ENCODE data around the gene AP2S1. TPM values are rescaled to one million over a fixed set of nuclear protein-coding genes. Genes with fewer than 3 reads are reported as not detected.
"Not testable (repeated sequence)": the region's sequence is repeated elsewhere in the genome, so short reads cannot be mapped to it uniquely, and the experiment has no call there.

AP2S1 gene
- total RNA-seq, 1 donor from 2014 or later: 75.9 TPM

GRCh38 chr19:46892252-46893179, 41.9 kb upstream of the AP2S1 start:
- intact Hi-C loops (cut with DNase I): no loop called here
- Histone ChIP-seq H3K27ac (no peak overlapping the region), H3K9me3 (no peaks in the 10 kb centered on the region), H3K36me3 (no peaks in the 10 kb centered on the region), H3K4me3 (no peak overlapping the region), H3K27me3 (no peaks in the 10 kb centered on the region), H3K4me1 (peaks cover 38% of the 10 kb centered on the region)
- no peak for DNase-seq (ENCODE audit: extremely low spot score in 2 of 2)
- TF ChIP-seq CTCF (IDR thresholded peaks at IDR 0.05) (no peak), POLR2AphosphoS5 (IDR thresholded peaks at IDR 0.05; ENCODE audit: insufficient read depth in 1 of 2, low read depth in 1 of 2) (no peak), POLR2A (IDR thresholded peaks at IDR 0.05) (no peak)

DNA sequence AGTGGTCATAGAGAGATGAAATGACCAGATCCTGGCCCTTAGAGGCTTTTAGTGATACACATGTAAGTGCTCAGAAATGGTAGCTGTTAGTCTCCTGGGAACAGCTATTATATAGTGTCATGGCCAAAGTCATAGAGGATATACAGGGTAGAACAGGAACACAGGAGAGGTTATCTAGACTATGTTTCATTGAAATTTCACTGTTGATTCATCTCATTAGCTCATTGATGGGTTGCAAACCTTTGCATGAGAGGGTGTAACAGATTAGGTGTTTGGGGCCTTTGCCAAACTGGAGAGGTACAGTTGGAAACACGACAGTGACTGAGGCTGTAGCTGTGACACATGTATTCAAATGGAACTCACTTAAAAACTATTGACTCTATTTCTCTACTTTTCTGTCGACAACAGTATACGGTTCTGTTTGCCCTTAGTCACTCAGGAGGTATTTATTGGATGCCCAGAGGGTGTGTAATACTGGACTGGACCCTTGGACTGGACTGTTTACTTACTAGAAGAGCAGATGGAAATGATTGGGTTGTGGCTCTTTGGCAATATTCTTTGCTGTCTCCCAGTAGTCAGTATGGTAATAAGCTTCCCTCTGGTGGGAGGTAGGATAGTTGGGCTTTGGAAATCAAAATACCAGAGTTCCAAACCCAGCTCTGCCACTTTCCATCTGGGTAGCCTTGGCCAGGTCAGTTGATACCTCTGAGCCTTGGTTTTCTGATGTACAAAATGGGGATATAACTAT, 40.0 kb upstream of the AP2S1 start:
- Histone ChIP-seq H3K36me3 (no peaks in the 10 kb centered on the region), H3K9me3 (no peaks in the 10 kb centered on the region), H3K4me3 (no peak overlapping the region), H3K4me1 (peaks cover 51% of the 10 kb centered on the region), H3K27me3 (no peaks in the 10 kb centered on the region), H3K27ac (no peak overlapping the region)
- no peak for TF ChIP-seq POLR2AphosphoS5 (IDR thresholded peaks at IDR 0.05; ENCODE audit: insufficient read depth in 1 of 2, low read depth in 1 of 2)
- DNase-seq (ENCODE audit: extremely low spot score in 2 of 2): no peak
- intact Hi-C loops (cut with DNase I): no loop called here

- Histone ChIP-seq H3K36me3 (no peaks in the 10 kb centered on the region), H3K9me3 (no peaks in the 10 kb centered on the region), H3K27me3 (no peaks in the 10 kb centered on the region), H3K4me3 (no peak overlapping the region), H3K27ac (no peak overlapping the region), H3K4me1 (peaks cover 57% of the 10 kb centered on the region)
- intact Hi-C loops (cut with DNase I): no loop called here
- DNase-seq (ENCODE audit: extremely low spot score in 2 of 2): no peak
- TF ChIP-seq POLR2AphosphoS5 (IDR thresholded peaks at IDR 0.05; ENCODE audit: insufficient read depth in 1 of 2, low read depth in 1 of 2) (no peak), CTCF (IDR thresholded peaks at IDR 0.05) (no peak), POLR2A (IDR thresholded peaks at IDR 0.05) (no peak)
Observed at GRCh38 chr19:46887240-46887782, 36.7 kb upstream of the AP2S1 start.

- Histone ChIP-seq H3K9me3 (no peaks in the 10 kb centered on the region), H3K4me1 (peaks cover 63% of the 10 kb centered on the region), H3K27me3 (no peaks in the 10 kb centered on the region), H3K4me3 (no peak overlapping the region), H3K36me3 (no peaks in the 10 kb centered on the region), H3K27ac (no peak overlapping the region)
- intact Hi-C loops (cut with DNase I): no loop called here
- TF ChIP-seq POLR2A (IDR thresholded peaks at IDR 0.05) (no peak), POLR2AphosphoS5 (IDR thresholded peaks at IDR 0.05; ENCODE audit: insufficient read depth in 1 of 2, low read depth in 1 of 2) (no peak), CTCF (IDR thresholded peaks at IDR 0.05) (no peak)
- no peak for DNase-seq (ENCODE audit: extremely low spot score in 2 of 2)
Observed at GRCh38 chr19:46886546-46887239, 36.0 kb upstream of the AP2S1 start.

- no peak for TF ChIP-seq POLR2AphosphoS5 (IDR thresholded peaks at IDR 0.05; ENCODE audit: insufficient read depth in 1 of 2, low read depth in 1 of 2)
- TF ChIP-seq CTCF (IDR thresholded peaks at IDR 0.05): no peak
- intact Hi-C loops (cut with DNase I): no loop called here
- no peak overlapping the region for H3K27ac ChIP-seq
- H3K4me3 ChIP-seq: no peak overlapping the region
- DNase-seq (ENCODE audit: extremely low spot score in 2 of 2): no peak
- H3K27me3 ChIP-seq: no peaks in the 10 kb centered on the region
- peaks cover 59% of the 10 kb centered on the region for H3K4me1 ChIP-seq
- H3K36me3 ChIP-seq: no peaks in the 10 kb centered on the region
- no peaks in the 10 kb centered on the region for H3K9me3 ChIP-seq
Observed at GRCh38 chr19:46885411-46885810, 34.8 kb upstream of the AP2S1 start.

DNA sequence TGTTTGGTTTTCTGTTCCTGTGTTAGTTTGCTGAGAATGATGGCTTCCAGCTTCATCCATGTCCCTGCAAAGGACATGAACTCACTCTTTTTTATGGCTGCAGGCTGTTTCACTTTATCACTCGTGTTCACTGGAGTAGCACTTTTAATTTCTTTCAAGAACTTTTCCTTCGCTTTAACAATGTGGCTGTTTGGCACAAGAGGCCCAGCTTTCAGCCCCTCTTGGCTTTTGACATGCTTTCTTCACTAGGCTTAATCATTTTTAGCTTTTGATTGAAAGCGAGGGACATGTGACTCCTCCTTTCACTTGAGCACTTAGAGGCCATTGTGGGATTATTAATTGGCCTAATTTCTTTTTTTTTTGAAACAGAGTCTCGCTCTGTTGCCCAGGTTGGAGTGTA, 32.1 kb upstream of the AP2S1 start:
- H3K36me3 ChIP-seq; H3K27ac ChIP-seq; H3K27me3 ChIP-seq; intact Hi-C loops (cut with DNase I); DNase-seq (ENCODE audit: extremely low spot score in 2 of 2); H3K9me3 ChIP-seq; H3K4me3 ChIP-seq: not testable (repeated sequence)
- H3K4me1 ChIP-seq: peaks cover 70% of the 10 kb centered on the region
